H1 (cell line): ENCODE data around the gene CCDC12. TPM values are rescaled to one million over a fixed set of nuclear protein-coding genes. Genes with fewer than 3 reads are reported as not detected.

Source experiments
- CTCF ChIA-PET: fragments of 300-600 bp; sonication (Branson Sonifier 250); formaldehyde crosslinking; loops from one replicate; lab custom pipeline; 2021; ENCODE audit not compliant: partially characterized antibody; lab: Charles Lee
- POLR2A ChIA-PET: fragments of 300-600 bp; sonication (Branson Sonifier 250); formaldehyde crosslinking; loops from one replicate; lab custom pipeline; 2021; ENCODE audit warnings: inconsistent platforms; ENCODE audit not compliant: partially characterized antibody; lab: Charles Lee
- DNase-seq, 2 experiments: peaks; one replicate each; pipeline versions ENCODE4 v3.0.0 to v3.0.0-alpha.2; 2010 to 2022; ENCODE audit warnings: low spot score in 2 of 2, low read depth in 1 of 2, mixed read lengths in 1 of 2
- FAIRE-seq: peaks from 2 replicates; lab custom pipeline; 2011; peaks lifted over from hg19 to GRCh38; lab: Jason Lieb, UNC
- H2AFZ ChIP-seq: 2 replicates; pipeline ENCODE4 v1.8.1; 2012; ENCODE audit warnings: low read length, inconsistent platforms
- H2AK5ac ChIP-seq: 2 replicates; pipeline ENCODE4 v1.6.1; 2013; ENCODE audit warnings: low read depth, low read length
- H2BK120ac ChIP-seq: replicated peaks from 2 replicates; pipeline ENCODE3; 2013; ENCODE audit warnings: low read depth, low read length, inconsistent platforms
- H2BK12ac ChIP-seq: 2 replicates; pipeline ENCODE4 v1.6.1; 2013; ENCODE audit warnings: low read depth, low read length
- H2BK15ac ChIP-seq: 2 replicates; pipeline ENCODE4 v1.6.1; 2013; ENCODE audit warnings: low read length
- H2BK20ac ChIP-seq: 2 replicates; pipeline ENCODE4 v1.6.1; 2013; ENCODE audit warnings: low read length
- H2BK5ac ChIP-seq: 2 replicates; pipeline ENCODE4 v1.6.1; 2013; ENCODE audit warnings: low read depth, low read length
- H3K14ac ChIP-seq: 2 replicates; pipeline ENCODE4 v1.6.1; 2013; ENCODE audit warnings: inconsistent platforms; ENCODE audit not compliant: insufficient read length
- H3K18ac ChIP-seq: 2 replicates; pipeline ENCODE4 v1.6.1; 2013; ENCODE audit warnings: low read length; ENCODE audit errors: extremely low read depth
- H3K23ac ChIP-seq: 2 replicates; pipeline ENCODE4 v1.6.1; 2013; ENCODE audit warnings: inconsistent platforms; ENCODE audit not compliant: insufficient read length
- H3K23me2 ChIP-seq: 2 replicates; pipeline ENCODE4 v1.6.1; 2013; ENCODE audit warnings: low read depth, low read length
- H3K27ac ChIP-seq: 2 replicates; pipeline ENCODE4 v1.6.1; 2011; ENCODE audit warnings: low read depth, low read length, inconsistent platforms
- H3K27me3 ChIP-seq, 4 experiments: replicated peaks in 1 of 4; 1 replicate in 1 of 4; 2 replicates in 3 of 4; pipeline versions ENCODE4 v1.6.1 to v1.8.1; 2011 to 2013; ENCODE audit warnings: low read length in 3 of 4, mild to moderate bottlenecking in 3 of 4, inconsistent platforms in 2 of 4, mixed read lengths in 2 of 4, moderate library complexity in 1 of 4; ENCODE audit not compliant: control insufficient read depth in 3 of 4, insufficient read depth in 3 of 4; ENCODE audit errors: extremely low read depth in 1 of 4
- H3K36me3 ChIP-seq, 4 experiments: 2 replicates each; pipeline versions ENCODE4 v1.6.1 to v1.8.1; 2011 to 2013; ENCODE audit warnings: mild to moderate bottlenecking in 4 of 4, low read length in 3 of 4, moderate library complexity in 2 of 4, control low read depth in 1 of 4, inconsistent platforms in 1 of 4; ENCODE audit not compliant: insufficient read depth in 4 of 4, control insufficient read depth in 2 of 4
- H3K4ac ChIP-seq: replicated peaks from 2 replicates; pipeline ENCODE3; 2013; ENCODE audit warnings: low read length, low read depth, mixed read lengths, inconsistent platforms; ENCODE audit not compliant: insufficient read length
- H3K4me1 ChIP-seq, 4 experiments: replicated peaks in 1 of 4; 1 replicate in 1 of 4; 2 replicates in 3 of 4; pipeline versions ENCODE4 v1.6.1 to v1.8.1; 2011 to 2013; ENCODE audit warnings: low read length in 3 of 4, inconsistent platforms in 2 of 4, mixed read lengths in 1 of 4; ENCODE audit not compliant: insufficient read depth in 4 of 4, control insufficient read depth in 3 of 4
- H3K4me2 ChIP-seq, 2 experiments: 2 replicates each; pipeline versions ENCODE4 v1.6.1 to v1.8.1; 2011 to 2013; ENCODE audit warnings: low read depth in 2 of 2, low read length in 2 of 2, control low read depth in 1 of 2, inconsistent platforms in 1 of 2, mild to moderate bottlenecking in 1 of 2; ENCODE audit not compliant: insufficient read depth in 1 of 2
- H3K4me3 ChIP-seq, 4 experiments: fragments of 200-600, 300-600 bp in 1 of 4; sonication (generic), shearing (Covaris generic), sonication (Bioruptor Twin) in 1 of 4; 2 replicates each; pipeline versions ENCODE4 v1.5.1 to v1.8.1; 2011 to 2016; ENCODE audit warnings: low read length in 4 of 4, low read depth in 3 of 4, control low read depth in 2 of 4, inconsistent platforms in 2 of 4, mild to moderate bottlenecking in 2 of 4, mixed read lengths in 1 of 4, moderate library complexity in 1 of 4; ENCODE audit not compliant: insufficient read depth in 2 of 4; ENCODE audit errors: extremely low read depth in 1 of 4
- H3K56ac ChIP-seq: replicated peaks from 2 replicates; pipeline ENCODE3; 2013; ENCODE audit warnings: low read depth, mild to moderate bottlenecking, mixed read lengths, low read length, inconsistent platforms; ENCODE audit not compliant: insufficient read length
- H3K79me1 ChIP-seq: 2 replicates; pipeline ENCODE4 v1.6.1; 2013; ENCODE audit warnings: low read depth, low read length, control low read depth
- H3K79me2 ChIP-seq, 2 experiments: 2 replicates each; pipeline versions ENCODE4 v1.6.1 to v1.8.1; 2012 to 2013; ENCODE audit warnings: low read length in 2 of 2, mild to moderate bottlenecking in 2 of 2, inconsistent platforms in 1 of 2; ENCODE audit not compliant: insufficient read depth in 2 of 2, control insufficient read depth in 1 of 2
- H3K9ac ChIP-seq, 4 experiments: replicated peaks in 1 of 4; 1 replicate in 1 of 4; 2 replicates in 3 of 4; pipeline versions ENCODE4 v1.6.1 to v1.8.1; 2011 to 2013; ENCODE audit warnings: low read depth in 3 of 4, low read length in 3 of 4, control low read depth in 2 of 4, mild to moderate bottlenecking in 2 of 4, moderate library complexity in 2 of 4, inconsistent platforms in 1 of 4; ENCODE audit errors: extremely low read depth in 1 of 4
- H3K9me3 ChIP-seq, 2 experiments: 2 replicates each; pipeline versions ENCODE4 v1.6.1 to v1.8.1; 2012 to 2013; ENCODE audit warnings: mild to moderate bottlenecking in 2 of 2, moderate library complexity in 2 of 2, control low read depth in 1 of 2, inconsistent platforms in 1 of 2, low read depth in 1 of 2, low read length in 1 of 2, mixed read lengths in 1 of 2; ENCODE audit not compliant: insufficient read depth in 2 of 2
- H4K20me1 ChIP-seq, 2 experiments: replicated peaks in 1 of 2; 2 replicates each; pipeline versions ENCODE3 to v1.8.1; 2011 to 2013; ENCODE audit warnings: inconsistent platforms in 2 of 2, low read length in 2 of 2, mild to moderate bottlenecking in 1 of 2; ENCODE audit not compliant: insufficient read depth in 2 of 2, control insufficient read depth in 1 of 2
- H4K5ac ChIP-seq: 2 replicates; pipeline ENCODE4 v1.6.1; 2013; ENCODE audit warnings: low read length, low read depth, mixed read lengths, inconsistent platforms; ENCODE audit not compliant: insufficient read length
- H4K8ac ChIP-seq: 2 replicates; pipeline ENCODE4 v1.8.0; 2013; ENCODE audit warnings: mild to moderate bottlenecking, moderate library complexity, low read length, inconsistent platforms; ENCODE audit not compliant: insufficient read depth; ENCODE audit errors: extremely low read depth
- H4K91ac ChIP-seq: replicated peaks from 2 replicates; pipeline ENCODE3; 2013; ENCODE audit warnings: low read length, mixed read lengths, inconsistent platforms; ENCODE audit not compliant: insufficient read length
- EZH2 ChIP-seq: fragments of 200-600 bp; sonication (generic); IDR thresholded peaks from 2 replicates; pipeline ENCODE4 v1.7.1; 2012; ENCODE audit warnings: low read depth, mild to moderate bottlenecking, moderate library complexity, low read length, inconsistent platforms; ENCODE audit not compliant: severe bottlenecking
- GTF2F1 ChIP-seq: IDR thresholded peaks from 2 replicates; pipeline ENCODE4 v1.6.1; 2012; ENCODE audit warnings: low read depth, low read length, improper control_type of control experiment, borderline replicate concordance
- SP1 ChIP-seq: IDR thresholded peaks from 2 replicates; pipeline ENCODE4 v1.6.1; 2011; ENCODE audit warnings: low read depth, low read length
- ZNF274 ChIP-seq: IDR thresholded peaks from 2 replicates; pipeline ENCODE4 v1.7.0; 2012; ENCODE audit warnings: low read length, borderline replicate concordance; ENCODE audit errors: extremely low read depth
- WGBS, 2 experiments: shearing (Covaris generic) in 1 of 2; methylation state at CpG; one replicate each; pipeline versions ENCODE4 v1.1.6 to v1.1.7; 2013 to 2015; ENCODE audit warnings: low lambda C conversion rate in 2 of 2, mixed read lengths in 2 of 2, inconsistent platforms in 1 of 2, low coverage in 1 of 2, missing lambda C conversion rate in 1 of 2; ENCODE audit not compliant: insufficient replicate concordance in 2 of 2, insufficient coverage in 1 of 2, insufficient read length in 1 of 2; ENCODE audit errors: extremely low coverage in 1 of 2, missing lambda C conversion rate in 1 of 2; 5-methylcytosine and 5-hydroxymethylcytosine counted together
- polyA plus RNA-seq, 7 experiments: library from polyadenylated mRNA; depleted of rRNA in 3 of 7; stranded (reverse) in 5 of 7; unstranded in 2 of 7; fragments of >200 nt in 5 of 7; fragments of 200-250 nt in 2 of 7; gene quantifications; 1 replicate in 5 of 7; 2 replicates in 1 of 7; 4 replicates in 1 of 7; pipeline versions ENCODE4 v1.2.1 to v1.2.3, GENCODE V29; 2011 to 2013; ENCODE audit warnings: missing spikeins in 2 of 7, mixed read lengths in 2 of 7
- total RNA-seq: library from RNA; stranded (reverse); fragmentation: NEBNext Ultra II Directional; extraction: Animal tissue kit (Norgen Biotek cat#: 25700); gene quantifications from 2 replicates; pipeline ENCODE4 v1.2.1, GENCODE V29; 2021

Gene CCDC12
- total and polyA plus RNA-seq, 2 of the 8 experiments (the other 6 are each of a cell fraction or from before 2014, with no cell fraction given) = 29.5 to 41.3 TPM

- POLR2A ChIA-PET = interaction anchor here (1.2 to 1.3 kb wide), 2 partner anchors 9 to 48 kb away, joined by 3 read pairs; no protein-coding TSS in a partner anchor
- CTCF ChIA-PET = interaction anchor here (0.6 to 4.3 kb wide), 8 partner anchors 9 to 283 kb away, joined by 3 to 21 read pairs (median 3); no protein-coding TSS in a partner anchor
These were observed 15.0 kb upstream of the CCDC12 start for GRCh38 chr3:46991406-46992165.

More at GRCh38 chr3:46991406-46992165, 15.0 kb upstream of the CCDC12 start:
- WGBS, 2 experiments = 95% methylated on average over 16 of the region's 16 CpGs; no CpG with 5 or more reads in 1 of the 2 experiments
- Histone ChIP-seq H2AFZ (no peak overlapping the region), H4K5ac (no peak overlapping the region), H2BK12ac (no peak overlapping the region), H3K9me3 (no peaks in the 10 kb centered on the region), H2BK20ac (no peak overlapping the region), H3K23me2 (no peaks in the 10 kb centered on the region), H4K8ac (peak overlapping the region; percentile 35; the same call in 1 of the 2 replicates), H2BK120ac (no peak overlapping the region), H3K79me1 (no peaks in the 10 kb centered on the region), H3K79me2 (no peaks in the 10 kb centered on the region), H3K4me1 (peaks cover 0 to 23% (median 8%) of the 10 kb centered on the region in 4 experiments; a peak in 6 of 7 replicates), H3K9ac (no peak overlapping the region), H2BK15ac (no peak overlapping the region), H2AK5ac (no peak overlapping the region), H3K36me3 (peaks cover 0 to 3% (median 1%) of the 10 kb centered on the region in 4 experiments; a peak in 2 of 8 replicates), H3K4me2 (no peak overlapping the region), H3K4ac (no peak overlapping the region), H3K14ac (no peak overlapping the region), H3K27ac (no peak overlapping the region), H2BK5ac (no peak overlapping the region), H4K20me1 (peaks cover 0 to 4% of the 10 kb centered on the region in 2 experiments), H4K91ac (no peak overlapping the region), H3K27me3 (no peaks in the 10 kb centered on the region), H3K18ac (no peak overlapping the region), H3K4me3 (no peak overlapping the region), H3K56ac (no peak overlapping the region), H3K23ac (no peak overlapping the region)
- no peak for FAIRE-seq
- DNase-seq = no peak
- no peak for TF ChIP-seq GTF2F1
- TF ChIP-seq ZNF274 = no peak
- no peak for TF ChIP-seq SP1
- TF ChIP-seq EZH2 = no peak
